ENCODE data around the gene DLGAP4. TPM values are rescaled to one million over a fixed set of nuclear protein-coding genes. Genes with fewer than 3 reads are reported as not detected.

DLGAP4 gene
- total RNA-seq, 1 donor = 18.1 TPM

GRCh38 chr20:36396847-36397630, 90.9 kb downstream of the DLGAP4 start:
- Histone ChIP-seq H2AFZ (ENCODE audit: low read length) (no peak overlapping the region), H3K4me3 (ENCODE audit: insufficient read depth, low read length) (no peak overlapping the region), H3K4me1 (ENCODE audit: insufficient read depth, low read length) (no peaks in the 10 kb centered on the region), H4K20me1 (ENCODE audit: insufficient read depth, low read length) (no peaks in the 10 kb centered on the region), H3K4me2 (ENCODE audit: insufficient read depth, low read length) (no peak overlapping the region), H3K9me3 (ENCODE audit: low read depth, low read length) (no peaks in the 10 kb centered on the region), H3K79me2 (ENCODE audit: insufficient read depth, low read length) (no peaks in the 10 kb centered on the region), H3K36me3 (ENCODE audit: insufficient read depth, low read length) (no peaks in the 10 kb centered on the region), H3K27ac (ENCODE audit: low read depth, low read length) (no peak overlapping the region), H3K27me3 (ENCODE audit: insufficient read depth, low read length) (peaks cover 39% of the 10 kb centered on the region)
- no peak for DNase-seq (ENCODE audit: insufficient read length, low spot score, missing footprints)
- no peak for TF ChIP-seq CTCF (IDR thresholded peaks at IDR 0.05; ENCODE audit: extremely low read depth, low read depth, low read length)

- no peak overlapping the region for H2AFZ ChIP-seq (ENCODE audit: low read length)
- no peaks in the 10 kb centered on the region for H3K79me2 ChIP-seq (ENCODE audit: insufficient read depth, low read length)
- TF ChIP-seq CTCF (IDR thresholded peaks at IDR 0.05; ENCODE audit: extremely low read depth, low read depth, low read length) = no peak
- no peak overlapping the region for H3K4me2 ChIP-seq (ENCODE audit: insufficient read depth, low read length)
- peaks cover 1% of the 10 kb centered on the region for H3K9me3 ChIP-seq (ENCODE audit: low read depth, low read length)
- H4K20me1 ChIP-seq (ENCODE audit: insufficient read depth, low read length) = no peaks in the 10 kb centered on the region
- H3K27ac ChIP-seq (ENCODE audit: low read depth, low read length) = no peak overlapping the region
- H3K36me3 ChIP-seq (ENCODE audit: insufficient read depth, low read length) = no peaks in the 10 kb centered on the region
- DNase-seq (ENCODE audit: insufficient read length, low spot score, missing footprints) = no peak
- no peak overlapping the region for H3K4me3 ChIP-seq (ENCODE audit: insufficient read depth, low read length)
- H3K27me3 ChIP-seq (ENCODE audit: insufficient read depth, low read length) = peaks cover 47% of the 10 kb centered on the region
- no peaks in the 10 kb centered on the region for H3K4me1 ChIP-seq (ENCODE audit: insufficient read depth, low read length)
Measured at GRCh38 chr20:36398515-36398914, 92.4 kb downstream of the DLGAP4 start.

- H3K4me1 ChIP-seq (ENCODE audit: insufficient read depth, low read length) = no peaks in the 10 kb centered on the region
- peak; percentile 83 for DNase-seq (ENCODE audit: insufficient read length, low spot score, missing footprints)
- no peak overlapping the region for H3K4me3 ChIP-seq (ENCODE audit: insufficient read depth, low read length)
- H3K9me3 ChIP-seq (ENCODE audit: low read depth, low read length) = peaks cover 1% of the 10 kb centered on the region
- H3K27me3 ChIP-seq (ENCODE audit: insufficient read depth, low read length) = peaks cover 52% of the 10 kb centered on the region
- H2AFZ ChIP-seq (ENCODE audit: low read length) = no peak overlapping the region
- no peaks in the 10 kb centered on the region for H3K36me3 ChIP-seq (ENCODE audit: insufficient read depth, low read length)
- H3K27ac ChIP-seq (ENCODE audit: low read depth, low read length) = no peak overlapping the region
- TF ChIP-seq CTCF (IDR thresholded peaks at IDR 0.05; ENCODE audit: extremely low read depth, low read depth, low read length) = peak; percentile 48
- H4K20me1 ChIP-seq (ENCODE audit: insufficient read depth, low read length) = no peaks in the 10 kb centered on the region
- H3K4me2 ChIP-seq (ENCODE audit: insufficient read depth, low read length) = no peak overlapping the region
- no peaks in the 10 kb centered on the region for H3K79me2 ChIP-seq (ENCODE audit: insufficient read depth, low read length)
Measured at GRCh38 chr20:36399147-36399968, 93.2 kb downstream of the DLGAP4 start.

GRCh38 chr20:36399969-36400545, 93.9 kb downstream of the DLGAP4 start:
- TF ChIP-seq CTCF (IDR thresholded peaks at IDR 0.05; ENCODE audit: extremely low read depth, low read depth, low read length) = no peak
- no peak overlapping the region for H3K27ac ChIP-seq (ENCODE audit: low read depth, low read length)
- no peak for DNase-seq (ENCODE audit: insufficient read length, low spot score, missing footprints)
- no peaks in the 10 kb centered on the region for H3K79me2 ChIP-seq (ENCODE audit: insufficient read depth, low read length)
- no peak overlapping the region for H3K4me2 ChIP-seq (ENCODE audit: insufficient read depth, low read length)
- H3K4me1 ChIP-seq (ENCODE audit: insufficient read depth, low read length) = peaks cover 2% of the 10 kb centered on the region
- H3K4me3 ChIP-seq (ENCODE audit: insufficient read depth, low read length) = no peak overlapping the region
- H4K20me1 ChIP-seq (ENCODE audit: insufficient read depth, low read length) = no peaks in the 10 kb centered on the region
- H3K36me3 ChIP-seq (ENCODE audit: insufficient read depth, low read length) = no peaks in the 10 kb centered on the region
- peaks cover 1% of the 10 kb centered on the region for H3K9me3 ChIP-seq (ENCODE audit: low read depth, low read length)
- H2AFZ ChIP-seq (ENCODE audit: low read length) = no peak overlapping the region
- peaks cover 53% of the 10 kb centered on the region for H3K27me3 ChIP-seq (ENCODE audit: insufficient read depth, low read length)

Data from osteoblast (primary cell).